Right lobe of liver (tissue), 6 donors: ENCODE data around the gene GATA3. TPM values are rescaled to one million over a fixed set of nuclear protein-coding genes. Genes with fewer than 3 reads are reported as not detected.

Experiments
- ATAC-seq, 4 donors: fragments of 200-7000 bp; cut with Tn5 transposase; one replicate each; pipeline ENCODE4 v1.9.1; 2020; ENCODE audit warnings: mild to moderate bottlenecking in 4 of 4, moderate library complexity in 4 of 4
- DNase-seq, 3 donors: peaks; one replicate each; pipeline ENCODE4 v3.0.0-alpha.2; 2020
- H3K27ac ChIP-seq, 3 donors: fragments of 200-600 bp; one replicate each; pipeline ENCODE4 v1.8.0; 2022
- H3K27me3 ChIP-seq, 2 donors: fragments of 200-600 bp; one replicate each; pipeline ENCODE4 v1.8.0; 2022
- H3K36me3 ChIP-seq, 4 donors: fragments of 200-600 bp; sonication (generic) in 1 of 4; one replicate each; pipeline versions ENCODE4 v1.5.1 to v1.8.0; 2017 to 2022; ENCODE audit warnings: control low read depth in 1 of 4
- H3K4me1 ChIP-seq, 4 donors: fragments of 200-600 bp; sonication (generic) in 1 of 4; one replicate each; pipeline versions ENCODE4 v1.5.1 to v1.8.0; 2017 to 2022; ENCODE audit warnings: control low read depth in 1 of 4
- H3K4me3 ChIP-seq, 3 donors: fragments of 200-600 bp; one replicate each; pipeline ENCODE4 v1.8.0; 2022
- H3K9me3 ChIP-seq, 4 donors: fragments of 200-600 bp; sonication (generic) in 1 of 4; one replicate each; pipeline versions ENCODE4 v1.5.1 to v1.8.0; 2017 to 2022; ENCODE audit warnings: control low read depth in 1 of 4
- POLR2A ChIP-seq: fragments of 450-650 bp; IDR thresholded peaks from one replicate; pipeline ENCODE4 v1.6.1; 2017; ENCODE audit warnings: antibody characterized with exemption, mild to moderate bottlenecking
- WGBS: methylation state at CpG from one replicate; pipeline ENCODE4 v1.1.6; 2018; ENCODE audit warnings: low coverage, low lambda C conversion rate; ENCODE audit not compliant: insufficient coverage; ENCODE audit errors: missing lambda C conversion rate; 5-methylcytosine and 5-hydroxymethylcytosine counted together
- intact Hi-C, 2 donors: fragments of 100-400 bp; cut with DNase I; formaldehyde crosslinking; loops; one replicate each; pipeline versions ENCODE4 v1.11.2 to v1.14.1; 2022
- total RNA-seq, 6 experiments: library from RNA; depleted of rRNA in 2 of 6; stranded (reverse); fragments of >200 nt in 2 of 6; fragmentation: NEBNext Ultra II Directional in 3 of 6; extraction: Animal tissue kit (Norgen Biotek cat#: 25700) in 3 of 6; gene quantifications; one replicate each; pipeline versions ENCODE4 v1.1.0 to v1.2.4, GENCODE V29; 2016 to 2023
- TF ChIP-seq, protein P1 (sequence below), 4 donors: fragments of 200-600 bp in 3 of 4; fragments of 450-650 bp in 1 of 4; IDR thresholded peaks; one replicate each; pipeline versions ENCODE4 v1.5.1 to v1.8.0; 2016 to 2022; ENCODE audit warnings: antibody characterized with exemption in 4 of 4, mild to moderate bottlenecking in 2 of 4
- donor health status: DM: no; HTN: yes; CAD: no.
- donor health status: DM: no; HTN: no; CAD: no.
- donor health status: DM: no; HTN: no; CAD: no.
- donor health status: DM: no; HTN: yes; CAD: no.
- donor health status: DM: no; HTN: yes; CAD: no.

The GATA3 gene
- total RNA-seq, 6 experiments from 2014 or later: 0.26 to 1.0 (median 0.53) TPM; not detected in 1

DNA sequence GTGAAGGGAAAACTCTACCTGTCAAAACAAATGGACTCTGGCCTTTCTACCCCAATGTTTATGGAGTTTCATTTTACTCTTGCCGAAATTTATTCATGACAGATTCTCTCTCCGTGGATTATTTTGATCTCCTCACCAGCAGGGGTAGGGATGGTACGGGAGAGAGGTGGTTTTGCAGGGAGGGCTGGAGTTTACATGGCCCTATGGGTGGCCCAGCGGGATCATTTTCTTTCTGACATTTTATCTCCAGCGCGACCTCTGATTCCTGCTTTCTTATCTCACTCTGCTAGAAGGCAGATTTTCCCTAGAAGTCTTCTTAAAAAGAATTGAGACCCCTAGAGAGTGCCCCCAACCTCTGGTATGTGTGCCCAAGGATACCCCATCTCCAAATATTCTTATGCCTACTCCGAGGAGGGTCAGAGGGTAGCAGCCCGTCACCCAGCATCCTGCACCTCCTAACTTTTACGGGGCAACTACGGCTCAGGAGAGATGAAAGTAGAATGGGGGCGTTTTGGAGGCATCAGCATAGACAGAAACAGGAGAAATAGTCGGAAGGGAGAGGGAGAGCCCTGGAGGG is 10.1 kb upstream of the GATA3 start:
- peaks cover 14 to 75% of the 10 kb centered on the region in 2 donors for H3K27me3 ChIP-seq
- intact Hi-C loops: no loop called here
- H3K36me3 ChIP-seq: no peaks in the 10 kb centered on the region
- no peak overlapping the region for H3K27ac ChIP-seq
- no peak overlapping the region for H3K4me3 ChIP-seq
- ATAC-seq (no peak), DNase-seq (no peak)
- peaks cover 0 to 18% (median 6%) of the 10 kb centered on the region in 4 donors for H3K4me1 ChIP-seq
- WGBS: 6% methylated on average over 12 of the region's 12 CpGs
- no peaks in the 10 kb centered on the region for H3K9me3 ChIP-seq
- TF ChIP-seq, protein P1, sequence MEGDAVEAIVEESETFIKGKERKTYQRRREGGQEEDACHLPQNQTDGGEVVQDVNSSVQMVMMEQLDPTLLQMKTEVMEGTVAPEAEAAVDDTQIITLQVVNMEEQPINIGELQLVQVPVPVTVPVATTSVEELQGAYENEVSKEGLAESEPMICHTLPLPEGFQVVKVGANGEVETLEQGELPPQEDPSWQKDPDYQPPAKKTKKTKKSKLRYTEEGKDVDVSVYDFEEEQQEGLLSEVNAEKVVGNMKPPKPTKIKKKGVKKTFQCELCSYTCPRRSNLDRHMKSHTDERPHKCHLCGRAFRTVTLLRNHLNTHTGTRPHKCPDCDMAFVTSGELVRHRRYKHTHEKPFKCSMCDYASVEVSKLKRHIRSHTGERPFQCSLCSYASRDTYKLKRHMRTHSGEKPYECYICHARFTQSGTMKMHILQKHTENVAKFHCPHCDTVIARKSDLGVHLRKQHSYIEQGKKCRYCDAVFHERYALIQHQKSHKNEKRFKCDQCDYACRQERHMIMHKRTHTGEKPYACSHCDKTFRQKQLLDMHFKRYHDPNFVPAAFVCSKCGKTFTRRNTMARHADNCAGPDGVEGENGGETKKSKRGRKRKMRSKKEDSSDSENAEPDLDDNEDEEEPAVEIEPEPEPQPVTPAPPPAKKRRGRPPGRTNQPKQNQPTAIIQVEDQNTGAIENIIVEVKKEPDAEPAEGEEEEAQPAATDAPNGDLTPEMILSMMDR (IDR thresholded peaks at IDR 0.05): no peak
- no peak for TF ChIP-seq POLR2A

- H3K9me3 ChIP-seq: no peaks in the 10 kb centered on the region
- peaks cover 0 to 25% (median 10%) of the 10 kb centered on the region in 4 donors for H3K4me1 ChIP-seq
- 3% methylated on average over 29 of the region's 32 CpGs for WGBS
- DNase-seq (peak in 1 of 3 donors; percentile 35), ATAC-seq (peak in 2 of 4 donors; percentile 6 to 16)
- intact Hi-C loops: no loop called here
- H3K27ac ChIP-seq: no peak overlapping the region
- H3K4me3 ChIP-seq: no peak overlapping the region
- H3K36me3 ChIP-seq: no peaks in the 10 kb centered on the region
- H3K27me3 ChIP-seq: peaks cover 10 to 77% of the 10 kb centered on the region in 2 donors
- no peak for TF ChIP-seq POLR2A
- TF ChIP-seq, protein P1 (IDR thresholded peaks at IDR 0.05): no peak
These were observed 9.4 kb upstream of the GATA3 start for GRCh38 chr10:8044908-8045725.

DNA sequence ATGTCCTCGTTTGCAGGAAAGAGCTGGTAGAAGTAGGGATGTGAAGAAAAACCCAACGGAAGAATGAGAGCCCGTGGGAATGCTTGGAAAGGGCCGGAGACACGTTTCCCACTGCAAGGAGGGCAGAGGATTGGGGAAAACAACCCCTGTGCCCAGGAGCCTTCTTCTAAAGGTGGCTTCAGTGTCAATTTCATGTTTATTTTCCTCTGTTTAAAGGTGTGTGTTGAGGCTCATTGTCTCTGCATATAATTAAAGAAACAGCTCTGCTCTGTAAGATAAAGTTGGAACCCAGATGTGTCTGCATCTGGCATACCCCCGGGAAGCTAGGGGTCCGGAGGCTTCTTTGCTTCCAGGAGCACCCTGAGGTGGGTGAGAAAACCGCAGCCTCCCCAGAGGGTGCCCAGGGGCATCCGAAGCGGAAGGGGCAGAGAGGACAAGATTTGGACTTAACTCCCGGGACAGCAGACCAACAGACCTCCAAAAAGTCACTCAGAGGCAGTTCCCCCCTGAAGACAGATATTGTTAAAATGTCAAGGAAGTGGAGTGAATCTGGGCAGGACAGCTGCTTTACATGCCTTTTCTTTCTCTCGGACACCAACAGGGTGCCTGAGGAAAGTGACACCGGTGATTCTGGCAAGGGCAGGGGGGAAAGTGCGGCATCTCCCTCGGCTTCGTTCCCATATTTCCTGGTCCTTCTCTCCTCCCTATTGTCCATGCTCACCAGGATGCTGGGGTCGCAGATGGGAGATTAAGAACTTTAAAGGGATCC is 8.6 kb upstream of the GATA3 start:
- H3K9me3 ChIP-seq: no peaks in the 10 kb centered on the region
- WGBS: 5% methylated on average over 17 of the region's 17 CpGs
- TF ChIP-seq, protein P1 (IDR thresholded peaks at IDR 0.05): no peak
- TF ChIP-seq POLR2A: no peak
- no peak overlapping the region for H3K4me3 ChIP-seq
- H3K4me1 ChIP-seq: peaks cover 0 to 33% (median 14%) of the 10 kb centered on the region in 4 donors
- H3K36me3 ChIP-seq: no peaks in the 10 kb centered on the region
- H3K27me3 ChIP-seq: peaks cover 10 to 70% of the 10 kb centered on the region in 2 donors
- no peak for DNase-seq
- intact Hi-C loops: no loop called here
- no peak overlapping the region for H3K27ac ChIP-seq
- no peak for ATAC-seq

DNA sequence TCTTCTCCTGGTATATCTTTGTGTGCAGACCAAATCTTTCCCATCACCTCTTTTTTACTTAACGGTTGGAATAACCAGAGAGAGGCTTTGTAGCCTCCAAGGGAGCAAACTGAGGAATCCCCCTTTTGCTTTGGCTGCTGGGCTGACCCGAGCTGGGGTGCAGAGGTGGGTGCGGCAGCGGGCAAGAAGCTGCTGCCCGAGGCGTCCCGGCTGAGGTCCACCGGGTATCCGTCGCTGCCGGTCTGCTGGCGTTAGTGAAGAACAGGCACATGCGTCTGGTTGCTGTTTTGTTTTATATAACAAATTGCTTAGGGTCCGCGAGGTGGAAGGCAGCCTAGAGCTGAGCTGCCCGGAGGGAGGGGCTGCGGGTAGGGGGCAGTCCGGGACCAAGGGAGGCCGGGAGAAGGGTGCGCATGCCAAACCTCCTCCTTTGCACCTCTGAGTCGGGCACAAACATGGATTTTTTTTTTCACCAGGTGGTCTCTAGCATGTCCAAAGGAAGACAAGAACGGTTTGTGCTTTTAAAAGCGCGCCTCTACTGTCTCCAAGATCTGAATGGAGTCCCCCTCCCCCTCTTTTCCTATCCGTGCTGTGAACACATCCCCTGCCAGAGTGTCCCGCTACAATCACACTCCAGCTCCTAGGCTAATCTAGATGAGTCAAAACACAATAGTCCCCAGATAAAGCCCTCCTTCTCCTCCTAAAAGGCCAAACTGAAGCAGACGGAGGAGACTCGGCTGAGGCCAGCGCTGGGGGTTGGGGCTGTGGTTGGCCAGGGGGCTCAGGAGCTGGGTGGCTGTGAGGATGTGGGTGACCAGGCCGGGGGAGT is 6.8 kb upstream of the GATA3 start:
- DNase-seq: no peak
- no peak for ATAC-seq
- H3K36me3 ChIP-seq: no peaks in the 10 kb centered on the region
- 9% methylated on average over 13 of the region's 30 CpGs for WGBS
- no peak overlapping the region for H3K4me3 ChIP-seq
- peaks cover 12 to 72% of the 10 kb centered on the region in 2 donors for H3K27me3 ChIP-seq
- no peak for TF ChIP-seq POLR2A
- TF ChIP-seq, protein P1 (IDR thresholded peaks at IDR 0.05): no peak
- intact Hi-C loops: no loop called here
- peaks cover 0 to 42% (median 14%) of the 10 kb centered on the region in 4 donors for H3K4me1 ChIP-seq
- no peak overlapping the region for H3K27ac ChIP-seq
- no peaks in the 10 kb centered on the region for H3K9me3 ChIP-seq
